Right renal pelvis (tissue), 4 donors: ENCODE results near the gene CPVL. TPM values are rescaled to one million over a fixed set of nuclear protein-coding genes. Genes with fewer than 3 reads are reported as not detected.

Experiments used
- DNase-seq, 4 donors: peaks; one replicate each; pipeline ENCODE4 v3.0.0-alpha.2; 2013; ENCODE audit warnings: low read depth in 4 of 4, low spot score in 3 of 4, missing footprints in 1 of 4
- polyA plus RNA-seq, 4 donors: library from polyadenylated mRNA; unstranded; fragments of 120-200 nt; gene quantifications; one replicate each; pipeline ENCODE4 v1.2.1, GENCODE V29; 2013; ENCODE audit not compliant: insufficient read length in 4 of 4

The CPVL gene
- polyA plus RNA-seq, 4 donors = 50.6 to 78.7 (median 72.5) TPM

DNA sequence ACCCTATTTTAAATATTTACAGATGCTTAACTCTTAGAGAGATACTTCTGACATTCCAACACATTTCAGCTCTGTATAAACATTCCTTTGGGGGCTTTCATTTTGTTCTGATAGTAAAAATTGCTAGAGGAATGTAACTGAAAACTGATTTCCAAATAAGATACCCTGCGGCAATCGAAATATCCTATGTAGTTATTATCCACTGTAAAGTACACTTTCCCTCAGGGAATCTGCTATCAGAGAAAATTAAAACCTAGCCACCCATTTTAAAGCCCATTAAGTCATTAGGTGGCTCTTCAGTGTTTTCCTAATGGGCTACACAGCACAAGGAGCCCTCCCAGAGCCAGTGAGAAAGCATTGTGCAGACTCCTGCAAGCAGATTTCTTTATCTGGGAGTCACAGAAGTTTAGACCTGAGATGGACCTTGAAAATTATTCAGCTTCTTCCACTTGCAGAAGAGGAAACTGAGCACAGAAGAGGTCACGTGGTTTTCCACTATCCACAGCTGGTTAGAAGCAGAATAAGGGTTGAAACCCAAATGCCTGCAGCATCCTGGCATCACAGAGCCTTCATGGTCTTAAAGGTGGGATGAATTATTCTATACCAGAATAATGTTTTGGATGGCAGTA lies 12.6 kb upstream of the CPVL start:
- no peak for DNase-seq

DNA sequence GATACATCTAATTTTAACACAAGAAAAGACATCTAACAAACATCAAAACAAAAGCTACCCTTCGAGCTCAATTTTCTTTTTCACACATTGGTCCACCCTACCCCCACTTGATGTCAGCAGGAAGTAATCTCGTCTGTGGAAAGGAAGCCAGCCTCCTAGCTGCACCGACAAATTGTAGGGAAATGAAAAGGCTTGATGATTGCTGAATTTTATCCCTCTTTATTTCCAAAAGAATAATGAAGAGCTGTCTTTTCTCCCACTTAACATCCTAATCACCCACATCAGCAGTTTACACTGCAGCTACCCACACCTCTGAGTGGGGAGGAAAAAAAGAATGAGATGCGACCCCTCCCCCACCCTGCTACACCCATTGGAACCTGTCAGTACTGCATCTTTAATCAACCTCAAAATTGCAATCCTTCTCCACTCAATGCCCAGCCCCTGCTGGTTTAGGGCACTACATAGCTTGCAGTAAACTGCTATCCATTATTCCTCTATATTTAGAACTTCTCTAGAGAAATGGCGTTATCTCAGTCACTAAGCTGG lies 10.6 kb upstream of the CPVL start:
- DNase-seq = no peak

DNA sequence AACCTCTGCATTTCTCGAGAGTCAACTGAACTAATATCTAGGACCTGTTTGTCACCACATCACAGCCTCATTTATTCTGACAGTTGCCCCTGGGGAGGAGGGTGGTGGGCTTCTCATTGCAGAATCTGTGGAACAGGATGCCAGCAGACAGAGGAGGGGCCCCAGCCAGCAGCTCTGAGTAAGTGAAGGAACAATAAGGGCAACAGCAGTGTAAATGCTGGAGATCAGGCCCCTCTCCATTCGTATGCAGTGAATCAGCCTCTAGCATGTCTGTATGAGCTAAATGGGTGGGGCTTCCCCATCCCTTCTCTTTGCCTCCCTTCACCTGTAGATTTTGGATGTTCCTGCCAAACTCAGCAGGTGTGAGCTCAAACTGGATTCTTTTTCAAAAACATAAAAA lies 7.7 kb upstream of the CPVL start:
- no peak for DNase-seq

- DNase-seq = no peak
Measured at GRCh38 chr7:29150856-29151255, 4.5 kb upstream of the CPVL start.

GRCh38 chr7:29149036-29149435 lies 2.7 kb upstream of the CPVL start:
- no peak for DNase-seq

- DNase-seq = no peak
Measured at GRCh38 chr7:29147821-29148220, 1.5 kb upstream of the CPVL start.

- DNase-seq = no peak
Measured at GRCh38 chr7:29146888-29147609, 712 bp upstream of the CPVL start.

DNA sequence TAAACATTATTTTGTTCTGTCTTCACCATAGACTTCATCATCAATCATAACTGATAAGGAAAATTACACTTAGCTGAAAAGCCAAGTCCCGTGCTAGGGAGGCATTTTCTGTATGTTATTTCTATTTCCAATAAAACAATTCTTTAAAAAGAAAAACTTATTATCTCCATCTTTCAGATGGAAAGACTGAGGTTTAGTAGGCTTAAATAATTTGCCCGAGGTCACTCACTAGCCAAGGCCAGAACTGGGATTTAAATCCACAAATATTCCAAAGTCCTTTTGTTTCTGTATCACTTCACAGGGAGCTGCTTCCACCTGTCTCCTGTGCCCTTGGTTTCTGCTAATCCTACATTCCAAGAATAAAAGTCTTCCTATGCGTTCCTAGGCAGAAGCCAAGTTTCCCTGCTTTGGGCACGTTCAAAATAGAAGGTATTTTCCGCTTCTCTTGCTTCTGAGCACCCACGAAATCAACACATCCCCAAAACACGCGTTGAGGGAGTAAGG lies 732 bp downstream of the CPVL start:
- DNase-seq = no peak

- no peak for DNase-seq
Measured at GRCh38 chr7:29143751-29144150, 2.6 kb downstream of the CPVL start.

- DNase-seq = no peak
Measured at GRCh38 chr7:29142021-29142727, 4.2 kb downstream of the CPVL start.

- no peak for DNase-seq
Measured at GRCh38 chr7:29140873-29141468, 5.4 kb downstream of the CPVL start.

- no peak for DNase-seq
Measured at GRCh38 chr7:29139796-29140195, 6.5 kb downstream of the CPVL start.

GRCh38 chr7:29139191-29139590 lies 7.1 kb downstream of the CPVL start:
- DNase-seq = no peak

DNA sequence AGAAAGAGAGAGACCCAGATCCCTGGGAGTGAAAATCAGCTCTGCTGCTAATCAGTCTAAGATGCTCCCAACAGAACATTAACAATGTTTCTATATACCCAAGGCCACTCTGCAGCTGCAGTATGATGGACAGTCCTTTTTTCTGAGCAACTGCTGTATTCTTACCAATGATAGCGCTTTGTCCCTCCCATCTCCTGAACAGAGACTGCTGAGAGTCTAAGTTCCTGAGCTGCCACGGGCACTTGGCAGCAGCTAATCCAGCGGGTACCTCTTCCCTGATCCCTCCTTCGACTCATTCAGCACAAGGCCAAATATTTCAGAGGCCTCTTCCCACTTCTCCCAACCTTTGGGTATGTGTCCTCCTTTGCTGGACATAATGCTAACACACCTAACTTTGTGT lies 7.7 kb downstream of the CPVL start:
- no peak for DNase-seq

DNA sequence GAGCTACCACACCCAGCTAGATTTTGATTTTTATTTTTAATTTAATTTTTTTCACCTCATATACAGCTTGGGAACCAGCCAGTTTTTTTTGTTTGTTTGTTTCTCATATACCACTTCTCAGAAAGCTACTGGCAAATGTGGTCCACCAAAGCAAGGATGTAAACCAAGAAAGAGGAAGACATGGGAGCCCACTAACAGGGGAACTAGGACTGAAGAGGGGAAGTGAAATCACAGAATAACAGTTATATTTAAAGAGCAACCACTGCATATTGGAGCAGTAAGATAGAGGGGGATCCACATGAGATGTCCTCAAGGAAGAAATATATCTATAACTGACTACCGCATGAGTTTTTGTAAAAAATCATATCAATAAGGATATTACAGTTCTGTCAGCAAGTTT lies 10.5 kb downstream of the CPVL start:
- no peak for DNase-seq

DNA sequence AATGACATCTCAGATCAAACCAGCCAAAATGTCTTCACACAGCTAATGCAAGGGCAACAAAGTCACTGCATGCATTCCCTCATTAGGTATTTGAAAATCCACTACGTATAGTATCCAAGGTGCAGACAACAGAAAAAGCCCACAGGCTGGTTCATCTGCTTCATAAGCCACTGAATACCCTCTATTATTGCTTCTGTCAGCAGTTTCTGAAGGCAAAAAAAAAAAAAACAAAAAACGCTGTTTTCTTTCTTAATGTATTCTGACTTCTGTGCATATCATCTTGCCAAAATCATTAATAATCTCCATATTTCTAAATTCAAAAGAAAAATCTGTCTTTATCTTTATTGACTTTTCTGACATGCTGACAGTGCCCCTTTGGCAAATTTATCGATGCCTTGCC lies 13.4 kb downstream of the CPVL start:
- DNase-seq = no peak

DNA sequence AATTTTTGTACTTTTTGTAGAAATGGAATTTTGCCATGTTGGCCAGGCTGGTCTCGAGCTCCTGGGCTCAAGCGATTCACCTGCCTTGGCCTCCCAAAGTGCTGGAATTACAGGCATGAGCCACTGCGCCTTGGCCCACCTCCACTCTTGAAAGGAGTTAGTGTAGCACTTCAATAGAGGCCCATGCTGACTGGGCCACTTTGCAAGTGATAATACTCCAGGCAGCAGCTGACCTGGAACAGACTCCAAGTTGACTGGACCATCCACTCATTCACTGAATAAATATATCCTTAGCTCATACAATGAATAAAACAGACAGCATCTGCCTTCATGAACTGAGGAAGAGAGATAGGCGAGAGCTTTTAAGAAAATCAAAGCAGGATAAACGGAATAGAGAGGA lies 14.7 kb downstream of the CPVL start:
- DNase-seq = no peak

GRCh38 chr7:29130096-29130495 lies 16.2 kb downstream of the CPVL start:
- DNase-seq = no peak

- no peak for DNase-seq
Measured at GRCh38 chr7:29127527-29127926, 18.8 kb downstream of the CPVL start.

DNA sequence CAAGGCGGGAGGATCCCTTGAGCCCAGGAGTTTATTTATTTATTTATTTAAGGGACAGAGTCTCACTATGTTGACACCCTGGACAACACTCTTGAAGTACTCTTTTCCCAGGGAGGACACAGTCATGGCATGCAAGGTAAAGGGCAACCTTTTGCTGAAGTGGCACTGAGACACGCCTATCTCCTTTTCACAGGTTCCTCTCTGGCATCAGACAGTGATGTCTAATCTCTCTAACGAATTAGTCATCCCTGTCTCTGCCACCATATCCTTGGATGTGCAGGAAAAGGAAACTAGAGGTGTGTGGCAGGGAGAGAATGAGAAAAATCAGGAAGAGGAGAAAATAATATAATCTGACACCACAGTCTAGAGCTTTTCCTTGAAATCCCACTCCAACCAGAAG lies 19.5 kb downstream of the CPVL start:
- no peak for DNase-seq

- DNase-seq = no peak
Measured at GRCh38 chr7:29123626-29124190, 22.6 kb downstream of the CPVL start.
